HPDE6-E6E7 (cell line): Measurements from ENCODE around the gene MT1HL1.
"Not testable (repeated sequence)": the region's sequence is repeated elsewhere in the genome, so short reads cannot be mapped to it uniquely, and the experiment has no call there.

Source experiments
- DNase-seq: peaks from one replicate; pipeline ENCODE4 v3.0.0; 2011; ENCODE audit warnings: missing footprints; ENCODE audit errors: extremely low spot score

The MT1HL1 gene

DNA sequence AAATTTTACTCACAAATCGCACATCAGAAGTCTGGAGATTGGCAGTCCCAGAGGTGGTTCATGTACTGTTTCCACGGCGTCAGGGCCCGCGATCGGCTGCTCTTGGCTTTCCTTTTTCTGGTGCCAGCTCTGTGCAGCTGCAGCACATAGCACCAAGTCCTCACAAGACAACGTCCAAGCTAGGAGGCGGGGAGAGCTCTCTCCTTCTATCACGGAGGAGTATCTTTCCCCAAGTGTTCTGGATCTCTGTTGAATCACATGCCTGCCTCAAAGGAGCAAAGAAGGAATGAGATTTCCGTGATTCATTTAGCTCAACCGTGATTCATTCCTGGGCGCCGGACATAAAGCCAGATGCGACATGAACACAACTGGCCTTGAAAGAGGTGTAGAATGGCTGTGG is 25.5 kb downstream of the MT1HL1 start:
- no peak for DNase-seq

DNA sequence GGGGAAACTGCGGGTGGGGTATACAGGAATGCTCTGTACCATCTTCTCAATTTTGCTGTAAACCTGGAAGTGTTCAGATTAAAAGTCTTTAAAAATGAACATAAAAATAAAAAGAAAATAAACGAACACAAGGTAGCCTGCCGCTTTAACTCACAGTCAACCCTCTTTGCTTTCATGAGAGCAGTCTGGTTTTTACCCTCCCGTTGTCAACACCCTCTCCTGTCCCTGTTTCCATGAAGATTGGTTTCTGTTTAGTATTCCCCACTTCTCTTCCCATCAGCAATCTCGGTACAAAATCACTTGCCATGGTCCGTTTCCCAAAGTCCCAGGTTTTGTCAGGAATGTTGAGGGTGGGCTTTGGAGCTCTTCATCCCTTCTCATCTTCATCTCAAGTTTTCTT is 28.8 kb downstream of the MT1HL1 start:
- DNase-seq: no peak

DNA sequence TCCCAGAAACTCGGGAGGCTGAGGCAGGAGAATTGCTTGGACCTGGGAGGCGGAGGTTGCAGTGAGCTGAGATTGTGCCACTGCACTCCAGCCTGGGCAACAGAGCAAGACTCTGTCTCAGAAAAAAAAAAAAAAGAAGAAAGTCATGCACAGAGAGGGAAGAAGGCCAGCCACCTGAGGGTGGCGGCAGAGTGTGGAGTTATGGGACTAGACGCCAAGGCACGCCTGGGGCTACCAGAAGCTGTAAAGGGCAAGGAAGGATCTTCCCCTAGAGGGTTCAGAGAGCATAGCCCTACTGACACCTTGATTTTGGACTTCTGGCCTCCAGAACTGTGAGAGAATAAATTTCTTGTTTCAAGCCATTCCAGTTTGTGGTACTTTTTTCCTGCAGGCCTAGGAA is 30.2 kb downstream of the MT1HL1 start:
- DNase-seq: not testable (repeated sequence)

DNA sequence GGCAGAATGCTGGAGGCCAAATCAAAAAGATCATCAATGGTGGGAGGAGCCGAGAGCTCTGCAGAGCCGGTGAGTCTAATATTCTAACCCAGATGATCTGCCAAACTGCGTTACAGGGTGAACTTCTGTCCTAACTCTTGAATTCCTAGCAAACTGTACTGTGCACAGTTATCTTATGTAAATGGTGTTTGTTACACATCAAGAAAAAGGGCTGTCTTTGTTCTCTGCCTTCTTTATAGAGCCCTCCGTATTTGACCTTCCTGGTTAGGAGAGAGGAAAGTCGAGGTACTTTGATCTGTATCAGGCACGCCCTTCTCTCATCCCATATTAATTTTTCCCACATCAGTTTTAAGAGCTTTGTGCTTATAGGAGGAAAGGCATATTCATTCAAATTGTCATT is 37.6 kb downstream of the MT1HL1 start:
- DNase-seq: no peak

DNA sequence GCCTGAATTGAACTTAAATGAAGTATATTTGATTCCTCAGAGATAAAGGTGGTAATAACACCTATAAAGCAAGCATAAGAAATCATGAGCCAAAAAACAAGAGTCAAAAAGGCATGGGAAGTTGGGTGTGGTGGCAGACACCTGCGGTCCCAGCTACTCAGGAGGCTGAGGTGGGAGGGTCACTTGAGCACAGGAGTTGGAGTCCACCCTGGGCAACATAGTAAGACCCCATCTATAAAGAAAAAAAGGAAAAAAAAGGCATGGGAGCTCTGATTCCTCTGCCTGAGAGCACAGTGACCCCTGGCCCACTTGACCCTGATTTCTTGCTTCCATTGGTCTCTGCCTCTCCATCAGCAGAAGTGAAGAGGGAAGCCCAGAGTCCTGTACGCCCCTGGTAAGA is 40.3 kb downstream of the MT1HL1 start:
- DNase-seq: no peak

- no peak for DNase-seq
Observed at GRCh38 chr1:236959112-236959511, 45.1 kb downstream of the MT1HL1 start.

- DNase-seq: no peak
Observed at GRCh38 chr1:236957235-236957634, 47.0 kb downstream of the MT1HL1 start.
